Fibroblast of lung (primary cell): ENCODE results near the gene VAV2.

Source experiments
- CTCF ChIP-seq, 2 donors: IDR thresholded peaks in 1 of 2; conservative IDR thresholded peaks in 1 of 2; 1 replicate in 1 of 2; 2 replicates in 1 of 2; pipeline ENCODE4 v1.5.1; 2011 to 2012; ENCODE audit warnings: low read length in 2 of 2, control low read depth in 1 of 2, inconsistent platforms in 1 of 2, low read depth in 1 of 2, mild to moderate bottlenecking in 1 of 2
- EZH2 ChIP-seq: IDR thresholded peaks from 2 replicates; pipeline ENCODE4 v1.5.1; 2012; ENCODE audit warnings: low read length, control low read depth, mild to moderate bottlenecking; ENCODE audit errors: missing control alignments

- TF ChIP-seq CTCF (conservative IDR thresholded peaks at IDR 0.05 in 1 of 2, IDR thresholded peaks at IDR 0.05 in 1 of 2; ENCODE audit: low read depth in 1 of 2, low read length in 2 of 2) (no peak), EZH2 (no peak)
Observed at GRCh38 chr9:133946840-133947486, 45.2 kb downstream of the VAV2 start.
